Neural progenitor cell (in vitro differentiated cells): ENCODE results near the gene RAD23B.

Experiments
- EZH2 ChIP-seq: fragments of 200-600 bp; sonication (generic); IDR thresholded peaks from 2 replicates; pipeline ENCODE4 v1.6.1; 2017; ENCODE audit warnings: antibody characterized with exemption, mild to moderate bottlenecking, moderate library complexity
- EZH2phosphoT487 ChIP-seq: fragments of 200-600 bp; sonication (generic); IDR thresholded peaks from 2 replicates; pipeline ENCODE4 v1.6.1; 2017; ENCODE audit warnings: antibody characterized with exemption
- TF ChIP-seq, protein P1 (sequence below): fragments of 200-600 bp; sonication (generic); IDR thresholded peaks from 2 replicates; pipeline ENCODE4 v1.5.1; 2017; ENCODE audit warnings: antibody characterized with exemption, mild to moderate bottlenecking

DNA sequence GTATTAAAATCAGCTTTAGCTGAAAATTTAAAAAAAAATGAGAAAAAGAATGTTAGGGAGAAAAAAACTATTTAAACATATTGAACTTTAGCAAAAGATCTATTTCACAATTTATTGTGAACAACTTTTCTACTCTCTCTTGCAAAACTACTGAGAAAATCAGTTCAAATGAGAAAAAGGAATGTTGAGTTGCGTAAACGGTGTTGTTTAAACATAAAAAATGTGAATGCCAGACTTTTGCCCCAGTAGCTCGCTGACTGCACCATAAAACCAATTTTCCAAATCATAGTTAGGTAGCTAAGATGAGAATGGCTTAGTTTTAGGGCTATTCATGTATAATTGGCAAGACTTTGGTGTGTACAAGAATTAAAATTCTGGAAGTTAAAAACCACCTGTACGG lies 13.4 kb upstream of the RAD23B start:
- TF ChIP-seq, protein P1, sequence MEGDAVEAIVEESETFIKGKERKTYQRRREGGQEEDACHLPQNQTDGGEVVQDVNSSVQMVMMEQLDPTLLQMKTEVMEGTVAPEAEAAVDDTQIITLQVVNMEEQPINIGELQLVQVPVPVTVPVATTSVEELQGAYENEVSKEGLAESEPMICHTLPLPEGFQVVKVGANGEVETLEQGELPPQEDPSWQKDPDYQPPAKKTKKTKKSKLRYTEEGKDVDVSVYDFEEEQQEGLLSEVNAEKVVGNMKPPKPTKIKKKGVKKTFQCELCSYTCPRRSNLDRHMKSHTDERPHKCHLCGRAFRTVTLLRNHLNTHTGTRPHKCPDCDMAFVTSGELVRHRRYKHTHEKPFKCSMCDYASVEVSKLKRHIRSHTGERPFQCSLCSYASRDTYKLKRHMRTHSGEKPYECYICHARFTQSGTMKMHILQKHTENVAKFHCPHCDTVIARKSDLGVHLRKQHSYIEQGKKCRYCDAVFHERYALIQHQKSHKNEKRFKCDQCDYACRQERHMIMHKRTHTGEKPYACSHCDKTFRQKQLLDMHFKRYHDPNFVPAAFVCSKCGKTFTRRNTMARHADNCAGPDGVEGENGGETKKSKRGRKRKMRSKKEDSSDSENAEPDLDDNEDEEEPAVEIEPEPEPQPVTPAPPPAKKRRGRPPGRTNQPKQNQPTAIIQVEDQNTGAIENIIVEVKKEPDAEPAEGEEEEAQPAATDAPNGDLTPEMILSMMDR: no peak
- TF ChIP-seq EZH2phosphoT487 (no peak), EZH2 (no peak)
